HL-60 (cell line): ENCODE data around the gene LSM4.

Experiments used
- DNase-seq, 2 experiments: peaks; one replicate each; pipeline ENCODE4 v3.0.0-alpha.2; 2010 to 2020; ENCODE audit warnings: low read depth in 1 of 2, low spot score in 1 of 2
- H3K27ac ChIP-seq: fragments of 250-450 bp; sonication (Bioruptor Pico); replicated peaks from 2 replicates; pipeline ENCODE4 v1.5.1; 2020; ENCODE audit warnings: mild to moderate bottlenecking, moderate library complexity
- H3K27me3 ChIP-seq: fragments of 250-450 bp; sonication (Bioruptor Pico); 2 replicates; pipeline ENCODE4 v1.5.1; 2021; ENCODE audit warnings: mild to moderate bottlenecking, moderate library complexity; ENCODE audit not compliant: insufficient read depth, poor library complexity, severe bottlenecking
- H3K4me3 ChIP-seq: replicated peaks from 2 replicates; pipeline ENCODE4 v1.5.1; 2011; ENCODE audit warnings: mild to moderate bottlenecking, control low read depth, low read length; ENCODE audit not compliant: insufficient read depth
- CTCF ChIP-seq: IDR thresholded peaks from one replicate; pipeline ENCODE4 v1.5.1; 2011; ENCODE audit warnings: low read length, control low read depth, inconsistent platforms; ENCODE audit not compliant: insufficient read depth
- GABPA ChIP-seq: IDR thresholded peaks from 2 replicates; pipeline ENCODE4 v1.6.1; 2012; ENCODE audit warnings: low read depth
- POLR2AphosphoS5 ChIP-seq: IDR thresholded peaks from 2 replicates; pipeline ENCODE4 v1.6.1; 2012; ENCODE audit warnings: low read depth
- SPI1 ChIP-seq: IDR thresholded peaks from 2 replicates; pipeline ENCODE4 v1.6.1; 2012; ENCODE audit warnings: low read depth, mild to moderate bottlenecking, borderline replicate concordance
- TF ChIP-seq, protein P1 (sequence below): IDR thresholded peaks from 2 replicates; pipeline ENCODE4 v1.6.1; 2012; ENCODE audit warnings: low read depth; ENCODE audit not compliant: insufficient replicate concordance

The LSM4 gene

GRCh38 chr19:18279266-18279515 is 43.7 kb downstream of the LSM4 start:
- no peaks in the 10 kb centered on the region for H3K27me3 ChIP-seq
- DNase-seq = no peak
- peak overlapping the region; percentile 73 for H3K4me3 ChIP-seq
- peak overlapping the region; percentile 96 for H3K27ac ChIP-seq
- TF ChIP-seq, protein P1, sequence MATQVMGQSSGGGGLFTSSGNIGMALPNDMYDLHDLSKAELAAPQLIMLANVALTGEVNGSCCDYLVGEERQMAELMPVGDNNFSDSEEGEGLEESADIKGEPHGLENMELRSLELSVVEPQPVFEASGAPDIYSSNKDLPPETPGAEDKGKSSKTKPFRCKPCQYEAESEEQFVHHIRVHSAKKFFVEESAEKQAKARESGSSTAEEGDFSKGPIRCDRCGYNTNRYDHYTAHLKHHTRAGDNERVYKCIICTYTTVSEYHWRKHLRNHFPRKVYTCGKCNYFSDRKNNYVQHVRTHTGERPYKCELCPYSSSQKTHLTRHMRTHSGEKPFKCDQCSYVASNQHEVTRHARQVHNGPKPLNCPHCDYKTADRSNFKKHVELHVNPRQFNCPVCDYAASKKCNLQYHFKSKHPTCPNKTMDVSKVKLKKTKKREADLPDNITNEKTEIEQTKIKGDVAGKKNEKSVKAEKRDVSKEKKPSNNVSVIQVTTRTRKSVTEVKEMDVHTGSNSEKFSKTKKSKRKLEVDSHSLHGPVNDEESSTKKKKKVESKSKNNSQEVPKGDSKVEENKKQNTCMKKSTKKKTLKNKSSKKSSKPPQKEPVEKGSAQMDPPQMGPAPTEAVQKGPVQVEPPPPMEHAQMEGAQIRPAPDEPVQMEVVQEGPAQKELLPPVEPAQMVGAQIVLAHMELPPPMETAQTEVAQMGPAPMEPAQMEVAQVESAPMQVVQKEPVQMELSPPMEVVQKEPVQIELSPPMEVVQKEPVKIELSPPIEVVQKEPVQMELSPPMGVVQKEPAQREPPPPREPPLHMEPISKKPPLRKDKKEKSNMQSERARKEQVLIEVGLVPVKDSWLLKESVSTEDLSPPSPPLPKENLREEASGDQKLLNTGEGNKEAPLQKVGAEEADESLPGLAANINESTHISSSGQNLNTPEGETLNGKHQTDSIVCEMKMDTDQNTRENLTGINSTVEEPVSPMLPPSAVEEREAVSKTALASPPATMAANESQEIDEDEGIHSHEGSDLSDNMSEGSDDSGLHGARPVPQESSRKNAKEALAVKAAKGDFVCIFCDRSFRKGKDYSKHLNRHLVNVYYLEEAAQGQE = no peak
- TF ChIP-seq SPI1 (no peak), CTCF (no peak), POLR2AphosphoS5 (no peak), GABPA (no peak)

DNA sequence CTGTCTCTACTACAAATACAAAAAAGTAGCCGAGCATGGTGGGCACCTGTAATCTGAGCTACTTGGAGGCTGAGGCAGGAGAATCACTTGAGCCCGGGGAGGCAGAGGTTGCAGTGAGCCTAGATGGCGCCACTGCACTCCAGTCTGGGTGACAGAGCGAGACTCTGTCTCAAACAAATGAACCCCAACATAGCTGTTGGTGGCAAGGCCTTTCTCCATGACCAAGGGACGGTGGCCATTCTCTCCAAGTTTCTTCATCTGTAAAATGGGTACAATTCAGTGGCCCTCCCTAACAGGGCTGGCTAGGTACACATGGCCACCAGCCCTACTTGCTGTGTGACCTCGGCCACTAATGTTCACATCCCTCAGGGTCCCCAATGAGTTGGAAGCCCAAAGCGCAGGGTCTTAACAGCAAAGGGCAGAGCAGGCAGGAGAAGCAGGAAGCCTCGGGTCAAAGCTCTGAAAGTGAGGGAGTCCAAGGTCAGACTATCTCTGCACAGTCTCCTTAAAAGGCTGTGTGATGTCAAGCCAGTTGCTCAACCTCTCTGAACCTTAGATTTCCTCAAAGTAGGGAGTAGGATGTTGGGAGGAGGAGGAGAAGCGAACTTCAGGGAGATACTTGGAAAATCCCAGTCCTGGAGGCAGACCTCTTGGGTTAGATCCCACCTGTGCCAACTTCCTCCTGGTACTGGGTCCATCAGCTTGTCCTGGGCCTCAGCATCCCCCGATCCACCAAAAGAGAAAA is 44.2 kb downstream of the LSM4 start:
- peak; percentile 30 to 37 for DNase-seq
- TF ChIP-seq CTCF (no peak), POLR2AphosphoS5 (peak; percentile 57; the same call in 1 of the 2 replicates), SPI1 (no peak), GABPA (no peak)
- TF ChIP-seq, protein P1 = no peak
- Histone ChIP-seq H3K27ac (peak overlapping the region; percentile 96), H3K27me3 (no peaks in the 10 kb centered on the region), H3K4me3 (peak overlapping the region; percentile 73)

DNA sequence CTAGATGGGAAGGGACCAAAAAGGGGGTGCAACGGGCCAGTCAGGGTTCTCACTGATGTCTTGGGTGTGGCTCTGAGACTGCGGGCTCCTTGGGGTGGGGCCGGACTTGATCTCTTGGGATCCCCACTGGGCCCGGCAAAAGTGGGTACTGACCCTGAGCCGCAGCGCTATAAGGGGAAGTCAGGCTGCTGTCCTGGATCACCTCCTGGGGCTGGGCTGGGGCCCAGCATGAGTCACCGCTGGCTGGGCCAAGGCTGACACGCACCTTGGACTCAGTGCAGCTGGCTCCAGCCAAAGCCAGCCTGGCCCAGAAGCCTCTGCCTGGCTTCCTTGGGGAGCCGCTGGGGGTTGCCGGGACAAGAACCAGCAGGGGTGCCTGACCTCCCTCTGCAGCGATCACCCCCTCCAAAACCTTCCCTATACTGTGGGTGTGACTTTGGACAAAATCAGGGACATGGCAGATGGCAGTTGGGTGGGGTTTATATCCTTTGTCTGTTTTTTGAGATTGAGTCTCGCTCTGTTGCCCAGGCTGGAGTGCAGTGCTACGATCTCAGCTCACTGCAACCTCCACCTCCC is 48.0 kb downstream of the LSM4 start:
- Histone ChIP-seq H3K27ac (peak overlapping the region; percentile 43), H3K27me3 (no peaks in the 10 kb centered on the region), H3K4me3 (no peak overlapping the region)
- TF ChIP-seq POLR2AphosphoS5 (no peak; the same call in 1 of the 2 replicates), CTCF (no peak), SPI1 (peak; percentile 81)
- TF ChIP-seq, protein P1 = no peak
- DNase-seq = peak; percentile 77
